CD4-positive, alpha-beta memory T cell (primary cell): ENCODE data around the gene UCK2. TPM values are rescaled to one million over a fixed set of nuclear protein-coding genes. Genes with fewer than 3 reads are reported as not detected.
A peak's percentile ranks its signal among the peaks of the same experiment; 100 is the strongest.

Experiments used
- CTCF ChIA-PET: fragments of 350-600 bp; sonication (Branson Sonifier 250); formaldehyde crosslinking; loops from one replicate; lab custom pipeline; 2021; ENCODE audit warnings: inconsistent platforms; ENCODE audit not compliant: partially characterized antibody; lab: Charles Lee
- POLR2A ChIA-PET: fragments of 350-600 bp; sonication (Branson Sonifier 250); formaldehyde crosslinking; loops from one replicate; lab custom pipeline; 2021; ENCODE audit not compliant: partially characterized antibody; lab: Charles Lee
- DNase-seq, 5 donors: peaks; one replicate each; pipeline versions ENCODE4 v3.0.0 to v3.0.0-alpha.2; 2020 to 2022; ENCODE audit warnings: mixed read lengths in 1 of 5
- H3K27ac ChIP-seq: one replicate; pipeline ENCODE4 v1.7.0; 2013; ENCODE audit warnings: low read depth, low read length
- H3K27me3 ChIP-seq: 2 replicates; pipeline ENCODE4 v1.7.0; 2013; ENCODE audit warnings: mild to moderate bottlenecking, low read length, moderate library complexity; ENCODE audit not compliant: insufficient read depth
- H3K36me3 ChIP-seq: 2 replicates; pipeline ENCODE4 v1.7.0; 2013; ENCODE audit warnings: mild to moderate bottlenecking, low read length, moderate library complexity; ENCODE audit not compliant: insufficient read depth
- H3K4me1 ChIP-seq: 2 replicates; pipeline ENCODE4 v1.7.0; 2013; ENCODE audit warnings: mild to moderate bottlenecking, low read length, moderate library complexity; ENCODE audit not compliant: insufficient read depth
- H3K4me3 ChIP-seq, 2 donors: one replicate each; pipeline ENCODE4 v1.7.0; 2013; ENCODE audit warnings: low read length in 2 of 2, mild to moderate bottlenecking in 1 of 2
- H3K9me3 ChIP-seq, 2 donors: one replicate each; pipeline ENCODE4 v1.7.0; 2013; ENCODE audit warnings: low read length in 2 of 2, control low read depth in 1 of 2; ENCODE audit not compliant: control insufficient read depth in 1 of 2
- H3K27ac Mint-ChIP-seq, 7 donors: one replicate each; pipeline ENCODE4 v1.8.0; 2020 to 2021; ENCODE audit warnings: mixed read lengths in 7 of 7, mild to moderate bottlenecking in 6 of 7, inconsistent platforms in 3 of 7, moderate library complexity in 3 of 7
- H3K27me3 Mint-ChIP-seq, 2 donors: one replicate each; pipeline ENCODE4 v1.8.0; 2020 to 2021; ENCODE audit warnings: mixed read lengths in 2 of 2
- H3K36me3 Mint-ChIP-seq, 2 donors: one replicate each; pipeline ENCODE4 v1.8.0; 2020 to 2021; ENCODE audit warnings: mixed read lengths in 2 of 2, inconsistent platforms in 1 of 2, mild to moderate bottlenecking in 1 of 2
- H3K4me1 Mint-ChIP-seq, 4 donors: one replicate each; pipeline ENCODE4 v1.8.0; 2020 to 2021; ENCODE audit warnings: mixed read lengths in 4 of 4, mild to moderate bottlenecking in 1 of 4
- H3K4me3 Mint-ChIP-seq, 8 donors: one replicate each; pipeline ENCODE4 v1.8.0; 2020 to 2021; ENCODE audit warnings: mixed read lengths in 8 of 8, mild to moderate bottlenecking in 7 of 8, moderate library complexity in 6 of 8, inconsistent platforms in 3 of 8
- H3K9me3 Mint-ChIP-seq, 8 donors: one replicate each; pipeline ENCODE4 v1.8.0; 2020 to 2021; ENCODE audit warnings: mixed read lengths in 8 of 8, mild to moderate bottlenecking in 5 of 8, inconsistent platforms in 3 of 8, moderate library complexity in 1 of 8
- intact Hi-C: fragments of 100-400 bp; cut with micrococcal nuclease; formaldehyde crosslinking; loops from one replicate; pipeline ENCODE4 v1.15.1; 2023
- polyA plus RNA-seq, 2 donors: library from polyadenylated mRNA; unstranded; fragments of 300-500 nt; fragmentation: Illumina TruSeq; gene quantifications; one replicate each; pipeline ENCODE4 v1.2.3, GENCODE V29; 2021
- total RNA-seq, 2 experiments: library from RNA; stranded (reverse); gene quantifications; one replicate each; pipeline ENCODE4 v1.2.3, GENCODE V29; 2021

The UCK2 gene
- total and polyA plus RNA-seq, 4 experiments from 2014 or later, result 2.1 to 5.6 (median 4.1) TPM

DNA sequence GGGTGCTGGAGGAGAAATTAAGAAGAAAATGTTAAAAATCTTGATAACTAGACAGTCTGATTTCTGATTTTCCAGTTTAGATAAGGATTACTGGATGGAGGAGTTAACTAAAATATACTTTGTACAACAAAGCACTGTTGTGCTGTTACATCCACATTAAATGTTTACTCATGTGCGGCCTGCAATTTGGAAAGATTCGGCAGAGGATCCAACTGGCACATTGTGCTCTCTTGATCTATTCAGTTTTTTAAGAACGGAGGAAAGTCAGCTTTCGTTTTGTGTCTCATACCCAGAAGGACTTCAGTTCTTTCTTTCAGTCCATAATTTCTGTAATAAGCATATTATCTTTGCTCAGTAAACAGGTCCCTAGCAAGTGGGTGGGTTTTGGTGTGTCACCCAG is 52.5 kb downstream of the UCK2 start:
- Mint-ChIP-seq H3K36me3 (peaks cover 0 to 4% of the 10 kb centered on the region in 2 donors), H3K27ac (no peak overlapping the region), H3K4me3 (no peak overlapping the region), H3K4me1 (peaks cover 6 to 21% (median 9%) of the 10 kb centered on the region in 4 donors), H3K27me3 (no peaks in the 10 kb centered on the region), H3K9me3 (no peaks in the 10 kb centered on the region)
- intact Hi-C loops, result no loop called here
- no peak overlapping the region for H3K27ac ChIP-seq
- H3K36me3 ChIP-seq, result no peaks in the 10 kb centered on the region
- H3K4me3 ChIP-seq, result no peak overlapping the region
- no peaks in the 10 kb centered on the region for H3K9me3 ChIP-seq
- ChIA-PET CTCF (no interaction called here), POLR2A (no interaction called here)
- DNase-seq, result no peak
- H3K4me1 ChIP-seq, result peaks cover 9% of the 10 kb centered on the region
- no peaks in the 10 kb centered on the region for H3K27me3 ChIP-seq

DNA sequence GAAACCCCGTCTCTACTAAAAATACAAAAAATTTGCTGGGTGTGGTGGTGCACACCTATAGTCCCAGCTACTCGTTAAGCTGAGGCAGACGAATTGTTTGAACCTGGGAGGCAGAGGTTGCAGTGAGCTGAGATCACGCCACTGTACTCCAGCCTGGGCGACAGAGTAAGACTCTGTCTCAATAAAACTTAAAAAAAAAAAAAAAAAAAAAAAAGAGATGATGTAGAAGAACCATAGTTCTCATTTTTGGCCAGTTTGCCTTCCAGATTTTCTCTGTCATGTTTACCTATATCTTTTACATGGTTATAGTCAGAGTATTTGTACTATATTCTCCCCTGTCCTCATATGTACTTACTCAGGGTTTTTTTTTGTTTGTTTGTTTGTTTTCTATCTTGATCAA is 53.6 kb downstream of the UCK2 start:
- peaks cover 0 to 10% (median 2%) of the 10 kb centered on the region in 4 donors for H3K4me1 Mint-ChIP-seq
- no peaks in the 10 kb centered on the region for H3K9me3 Mint-ChIP-seq
- intact Hi-C loops, result no loop called here
- Histone ChIP-seq H3K9me3 (no peaks in the 10 kb centered on the region), H3K27me3 (no peaks in the 10 kb centered on the region), H3K27ac (no peak overlapping the region), H3K36me3 (no peaks in the 10 kb centered on the region), H3K4me1 (no peaks in the 10 kb centered on the region), H3K4me3 (no peak overlapping the region)
- no peak for DNase-seq
- H3K4me3 Mint-ChIP-seq, result no peak overlapping the region
- H3K36me3 Mint-ChIP-seq, result peaks cover 0 to 4% of the 10 kb centered on the region in 2 donors
- CTCF ChIA-PET, result interaction anchor here (0.7 kb wide), 1 partner anchor 279 kb away, joined by 3 read pairs; no protein-coding TSS in a partner anchor
- POLR2A ChIA-PET, result no interaction called here
- H3K27me3 Mint-ChIP-seq, result no peaks in the 10 kb centered on the region
- H3K27ac Mint-ChIP-seq, result no peak overlapping the region

DNA sequence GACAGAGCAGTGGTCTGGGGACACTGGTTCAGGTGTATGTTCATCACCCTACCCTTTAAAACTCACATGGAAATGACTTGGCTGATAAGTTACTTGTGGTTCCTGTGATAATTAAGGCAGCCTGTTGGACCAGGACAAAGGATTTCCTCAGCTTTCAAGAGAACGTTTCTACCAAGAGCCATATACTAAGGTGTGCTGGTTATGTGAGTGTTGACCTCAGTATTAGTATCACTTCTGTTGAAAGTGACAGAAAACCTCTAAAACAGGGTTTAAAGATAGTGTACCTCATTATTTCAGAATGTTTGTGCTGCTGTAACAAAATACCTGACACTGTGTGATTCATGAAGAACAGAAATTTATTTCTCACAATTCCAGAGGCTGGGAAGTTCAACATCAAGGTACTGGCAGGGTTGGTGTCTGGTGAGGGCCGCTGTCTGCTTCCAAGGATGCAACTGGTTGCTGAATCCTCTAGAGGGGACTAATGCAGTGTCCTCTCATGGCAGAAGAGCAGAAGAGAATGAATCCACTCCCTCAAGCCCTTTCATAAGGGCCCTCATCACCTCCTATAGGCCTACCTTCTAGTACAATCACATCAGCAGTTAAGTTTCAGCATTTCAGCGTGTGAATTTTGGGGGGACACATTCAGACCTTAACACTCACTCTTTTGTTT is 54.9 kb downstream of the UCK2 start:
- no peak overlapping the region for H3K4me3 Mint-ChIP-seq
- Histone ChIP-seq H3K4me1 (no peaks in the 10 kb centered on the region), H3K27ac (no peak overlapping the region), H3K27me3 (no peaks in the 10 kb centered on the region), H3K9me3 (no peaks in the 10 kb centered on the region), H3K4me3 (no peak overlapping the region), H3K36me3 (no peaks in the 10 kb centered on the region)
- no peaks in the 10 kb centered on the region for H3K27me3 Mint-ChIP-seq
- no peak for DNase-seq
- H3K36me3 Mint-ChIP-seq, result no peaks in the 10 kb centered on the region
- CTCF ChIA-PET, result interaction anchor here (0.8 kb wide), 1 partner anchor 515 kb away, joined by 4 read pairs; no protein-coding TSS in a partner anchor
- POLR2A ChIA-PET, result no interaction called here
- H3K9me3 Mint-ChIP-seq, result no peaks in the 10 kb centered on the region
- peaks cover 0 to 7% (median 2%) of the 10 kb centered on the region in 4 donors for H3K4me1 Mint-ChIP-seq
- intact Hi-C loops, result no loop called here
- peak overlapping the region in 1 of 7 donors; percentile 13 for H3K27ac Mint-ChIP-seq

DNA sequence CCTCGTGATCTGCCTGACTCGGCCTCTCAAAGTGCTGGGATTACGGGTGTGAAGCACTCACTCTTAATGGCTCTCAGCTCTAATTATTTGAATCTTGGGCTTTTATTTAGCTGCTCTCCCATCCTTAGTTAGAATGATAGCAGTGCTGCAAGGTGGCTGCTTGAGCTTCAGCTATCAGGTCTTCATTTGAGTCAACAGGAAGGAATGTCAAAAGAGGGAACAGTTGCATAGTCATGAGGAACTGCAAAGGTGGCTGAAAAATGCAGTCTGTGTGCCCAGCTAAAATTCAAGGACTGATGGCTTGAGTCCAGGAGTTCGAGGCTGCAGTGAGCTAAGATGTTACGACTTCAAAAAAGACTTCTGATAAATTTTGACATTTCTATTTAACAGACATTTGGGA is 55.6 kb downstream of the UCK2 start:
- no peaks in the 10 kb centered on the region for H3K9me3 Mint-ChIP-seq
- Histone ChIP-seq H3K27ac (no peak overlapping the region), H3K4me1 (no peaks in the 10 kb centered on the region), H3K9me3 (no peaks in the 10 kb centered on the region), H3K36me3 (no peaks in the 10 kb centered on the region), H3K4me3 (no peak overlapping the region), H3K27me3 (no peaks in the 10 kb centered on the region)
- ChIA-PET CTCF (interaction anchor here (0.8 to 1.2 kb wide), 2 partner anchors 12 to 515 kb away, joined by 4 to 6 read pairs; no protein-coding TSS in a partner anchor), POLR2A (no interaction called here)
- H3K4me1 Mint-ChIP-seq, result peaks cover 0 to 7% (median 2%) of the 10 kb centered on the region in 4 donors
- intact Hi-C loops, result no loop called here
- no peaks in the 10 kb centered on the region for H3K36me3 Mint-ChIP-seq
- DNase-seq, result no peak
- H3K27me3 Mint-ChIP-seq, result no peaks in the 10 kb centered on the region
- H3K4me3 Mint-ChIP-seq, result no peak overlapping the region
- no peak overlapping the region for H3K27ac Mint-ChIP-seq

DNA sequence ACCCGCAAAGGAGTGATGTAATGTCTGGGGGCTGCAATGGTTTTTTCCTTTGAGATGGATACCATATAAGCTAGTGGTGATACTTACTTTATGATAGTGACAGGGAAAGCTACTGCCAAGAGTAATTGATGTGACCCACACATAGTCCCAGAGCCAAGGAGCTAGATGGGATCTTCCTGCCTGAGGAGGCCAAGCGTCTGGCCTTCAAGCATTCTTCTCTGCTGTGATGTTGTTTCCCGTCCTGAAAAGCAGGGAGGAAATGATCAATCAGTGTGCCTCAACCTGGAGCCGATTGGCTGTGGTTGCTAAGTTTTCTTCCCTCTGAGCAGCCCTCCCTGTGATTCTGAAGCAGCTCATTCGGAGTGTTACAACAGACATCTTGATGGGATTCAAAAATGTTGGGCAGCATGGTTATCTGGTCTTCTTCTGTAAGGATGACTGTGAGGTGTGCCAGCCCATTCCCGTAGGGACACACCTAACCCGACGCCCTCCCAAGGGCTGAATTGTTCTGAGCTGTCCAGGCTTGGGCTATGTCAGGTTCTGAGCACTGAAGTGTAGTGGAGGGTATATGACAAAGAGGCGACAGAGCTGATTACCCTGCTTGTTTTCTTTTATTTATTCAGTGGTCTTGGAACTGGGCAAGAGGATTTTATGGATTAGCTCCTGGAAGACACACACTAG is 56.7 kb downstream of the UCK2 start:
- H3K36me3 Mint-ChIP-seq, result no peaks in the 10 kb centered on the region
- H3K27me3 ChIP-seq, result no peaks in the 10 kb centered on the region
- no peak for DNase-seq
- H3K27me3 Mint-ChIP-seq, result no peaks in the 10 kb centered on the region
- no peaks in the 10 kb centered on the region for H3K9me3 ChIP-seq
- H3K9me3 Mint-ChIP-seq, result no peaks in the 10 kb centered on the region
- ChIA-PET POLR2A (no interaction called here), CTCF (interaction anchor here (1.0 to 1.2 kb wide), 2 partner anchors 13 to 29 kb away, joined by 3 to 6 read pairs; no protein-coding TSS in a partner anchor)
- peaks cover 0 to 7% (median 2%) of the 10 kb centered on the region in 4 donors for H3K4me1 Mint-ChIP-seq
- no peak overlapping the region for H3K27ac ChIP-seq
- no peak overlapping the region for H3K4me3 Mint-ChIP-seq
- no peaks in the 10 kb centered on the region for H3K4me1 ChIP-seq
- H3K27ac Mint-ChIP-seq, result no peak overlapping the region
- no peak overlapping the region for H3K4me3 ChIP-seq
- intact Hi-C loops, result no loop called here
- no peaks in the 10 kb centered on the region for H3K36me3 ChIP-seq

DNA sequence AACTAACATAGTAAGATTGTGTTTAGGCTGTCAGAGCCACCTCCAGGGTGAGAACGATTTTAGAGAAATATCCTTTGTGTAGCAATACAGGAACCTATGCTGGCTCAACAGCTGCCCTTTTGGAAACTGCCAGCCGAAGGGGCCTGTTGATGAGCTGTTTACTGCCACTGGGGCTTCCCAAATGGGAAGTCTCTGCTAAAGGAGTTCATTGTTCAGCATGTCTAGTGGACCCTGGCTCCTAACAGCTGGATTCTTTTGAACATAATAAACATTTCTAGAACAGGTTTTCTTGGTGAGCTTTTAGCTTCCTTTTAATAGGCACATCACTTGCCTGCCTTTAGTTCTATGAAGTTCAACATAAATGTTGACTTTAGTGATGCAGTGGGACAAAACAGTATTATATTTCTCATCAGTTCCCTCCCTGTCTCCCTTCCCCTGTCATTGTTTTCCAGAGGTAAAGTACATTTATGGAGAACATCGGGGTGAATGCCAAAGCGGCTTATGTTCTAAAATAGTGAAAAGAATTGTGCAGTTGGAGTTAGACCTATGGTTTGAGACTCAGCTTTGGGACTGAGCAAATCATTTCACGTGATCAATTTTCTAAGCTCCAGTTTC is 57.4 kb downstream of the UCK2 start:
- no peaks in the 10 kb centered on the region for H3K9me3 ChIP-seq
- H3K9me3 Mint-ChIP-seq, result no peaks in the 10 kb centered on the region
- H3K36me3 ChIP-seq, result no peaks in the 10 kb centered on the region
- intact Hi-C loops, result no loop called here
- no peaks in the 10 kb centered on the region for H3K27me3 ChIP-seq
- no peaks in the 10 kb centered on the region for H3K27me3 Mint-ChIP-seq
- H3K27ac Mint-ChIP-seq, result no peak overlapping the region
- no peak overlapping the region for H3K4me3 ChIP-seq
- ChIA-PET POLR2A (no interaction called here), CTCF (interaction anchor here (1.0 kb wide), 1 partner anchor 29 kb away, joined by 3 read pairs; no protein-coding TSS in a partner anchor)
- H3K4me1 ChIP-seq, result no peaks in the 10 kb centered on the region
- no peaks in the 10 kb centered on the region for H3K36me3 Mint-ChIP-seq
- no peak overlapping the region for H3K27ac ChIP-seq
- H3K4me3 Mint-ChIP-seq, result no peak overlapping the region
- H3K4me1 Mint-ChIP-seq, result peaks cover 0 to 4% (median 2%) of the 10 kb centered on the region in 4 donors
- no peak for DNase-seq

DNA sequence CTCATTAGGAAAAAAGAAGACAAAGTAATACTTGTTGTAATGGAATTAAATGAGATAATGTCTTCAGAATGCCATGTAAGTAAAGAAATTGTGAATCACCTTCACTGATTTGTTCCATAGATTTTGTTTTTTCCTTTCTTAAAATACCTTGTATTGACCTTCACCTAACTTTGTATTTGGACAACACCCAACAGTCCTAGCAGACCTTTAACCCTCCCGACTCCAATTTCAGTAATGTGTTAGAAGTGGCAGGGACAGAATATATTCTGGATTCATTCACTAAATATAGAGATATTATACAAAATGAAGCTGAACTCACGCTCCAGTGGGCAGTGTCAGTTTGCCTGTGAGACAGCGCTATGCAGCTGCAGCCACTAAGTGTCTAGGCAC is 57.9 kb downstream of the UCK2 start:
- ChIA-PET CTCF (no interaction called here), POLR2A (no interaction called here)
- intact Hi-C loops, result no loop called here

More for the DNA sequence above, 57.9 kb downstream of the UCK2 start:
- H3K9me3 ChIP-seq, result no peaks in the 10 kb centered on the region
- Mint-ChIP-seq H3K36me3 (no peaks in the 10 kb centered on the region), H3K4me3 (no peak overlapping the region), H3K4me1 (peaks cover 0 to 2% (median 0%) of the 10 kb centered on the region in 4 donors), H3K27me3 (no peaks in the 10 kb centered on the region), H3K9me3 (no peaks in the 10 kb centered on the region), H3K27ac (no peak overlapping the region)
- no peaks in the 10 kb centered on the region for H3K36me3 ChIP-seq
- no peak for DNase-seq
- no peak overlapping the region for H3K4me3 ChIP-seq
- H3K27ac ChIP-seq, result no peak overlapping the region
- H3K4me1 ChIP-seq, result no peaks in the 10 kb centered on the region
- H3K27me3 ChIP-seq, result no peaks in the 10 kb centered on the region
